Measurements from ENCODE around the gene MYT1. TPM values are rescaled to one million over a fixed set of nuclear protein-coding genes. Genes with fewer than 3 reads are reported as not detected.

Gene MYT1
- total and polyA plus RNA-seq, 2 donors (not counting 1 experiment from before 2014, with no cell fraction given), result not detected

- Histone ChIP-seq H3K27me3 (ENCODE audit: control insufficient read depth, insufficient read depth, low read length) (peaks cover 18% of the 10 kb centered on the region), H3K9me3 (ENCODE audit: control insufficient read depth, insufficient read depth, low read depth, low read length) (no peaks in the 10 kb centered on the region), H3K79me2 (ENCODE audit: control insufficient read depth, insufficient read depth, low read length) (no peaks in the 10 kb centered on the region), H3K27ac (ENCODE audit: insufficient read depth, low read length) (no peak overlapping the region), H3K4me1 (ENCODE audit: control insufficient read depth, extremely low read depth, insufficient read depth, low read length) (no peaks in the 10 kb centered on the region), H4K20me1 (ENCODE audit: control insufficient read depth, extremely low read depth, insufficient read depth, low read length) (no peaks in the 10 kb centered on the region), H2AFZ (ENCODE audit: low read length) (no peak overlapping the region), H3K36me3 (ENCODE audit: control insufficient read depth, insufficient read depth, low read length) (no peaks in the 10 kb centered on the region), H3K4me3 (replicated peaks in 1 of 4; ENCODE audit: control extremely low read depth in 1 of 4, insufficient read depth in 1 of 4, low read depth in 3 of 4, low read length in 4 of 4) (no peak overlapping the region), H3K9ac (ENCODE audit: insufficient read depth, low read length) (no peak overlapping the region), H3K4me2 (ENCODE audit: extremely low read depth, insufficient read depth, low read length) (no peak overlapping the region)
- no peak for DNase-seq (ENCODE audit: low read depth in 2 of 2)
- TF ChIP-seq, protein P1, sequence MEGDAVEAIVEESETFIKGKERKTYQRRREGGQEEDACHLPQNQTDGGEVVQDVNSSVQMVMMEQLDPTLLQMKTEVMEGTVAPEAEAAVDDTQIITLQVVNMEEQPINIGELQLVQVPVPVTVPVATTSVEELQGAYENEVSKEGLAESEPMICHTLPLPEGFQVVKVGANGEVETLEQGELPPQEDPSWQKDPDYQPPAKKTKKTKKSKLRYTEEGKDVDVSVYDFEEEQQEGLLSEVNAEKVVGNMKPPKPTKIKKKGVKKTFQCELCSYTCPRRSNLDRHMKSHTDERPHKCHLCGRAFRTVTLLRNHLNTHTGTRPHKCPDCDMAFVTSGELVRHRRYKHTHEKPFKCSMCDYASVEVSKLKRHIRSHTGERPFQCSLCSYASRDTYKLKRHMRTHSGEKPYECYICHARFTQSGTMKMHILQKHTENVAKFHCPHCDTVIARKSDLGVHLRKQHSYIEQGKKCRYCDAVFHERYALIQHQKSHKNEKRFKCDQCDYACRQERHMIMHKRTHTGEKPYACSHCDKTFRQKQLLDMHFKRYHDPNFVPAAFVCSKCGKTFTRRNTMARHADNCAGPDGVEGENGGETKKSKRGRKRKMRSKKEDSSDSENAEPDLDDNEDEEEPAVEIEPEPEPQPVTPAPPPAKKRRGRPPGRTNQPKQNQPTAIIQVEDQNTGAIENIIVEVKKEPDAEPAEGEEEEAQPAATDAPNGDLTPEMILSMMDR (conservative IDR thresholded peaks at IDR 0.05 in 1 of 2, IDR thresholded peaks at IDR 0.05 in 1 of 2; ENCODE audit: low read depth in 1 of 2, low read length in 2 of 2), result no peak
- TF ChIP-seq EZH2 (IDR thresholded peaks at IDR 0.05; ENCODE audit: low read length, missing control alignments), result no peak
These were observed 84.0 kb downstream of the MYT1 start for GRCh38 chr20:64247970-64248841.

GRCh38 chr20:64250027-64250426 lies 85.8 kb downstream of the MYT1 start:
- no peaks in the 10 kb centered on the region for H4K20me1 ChIP-seq (ENCODE audit: control insufficient read depth, extremely low read depth, insufficient read depth, low read length)
- no peaks in the 10 kb centered on the region for H3K36me3 ChIP-seq (ENCODE audit: control insufficient read depth, insufficient read depth, low read length)
- no peak overlapping the region for H3K9ac ChIP-seq (ENCODE audit: insufficient read depth, low read length)
- no peak for TF ChIP-seq EZH2 (IDR thresholded peaks at IDR 0.05; ENCODE audit: low read length, missing control alignments)
- TF ChIP-seq, protein P1 (conservative IDR thresholded peaks at IDR 0.05 in 1 of 2, IDR thresholded peaks at IDR 0.05 in 1 of 2; ENCODE audit: low read depth in 1 of 2, low read length in 2 of 2), result no peak
- no peak overlapping the region for H3K27ac ChIP-seq (ENCODE audit: insufficient read depth, low read length)
- no peak overlapping the region for H3K4me2 ChIP-seq (ENCODE audit: extremely low read depth, insufficient read depth, low read length)
- no peak overlapping the region for H2AFZ ChIP-seq (ENCODE audit: low read length)
- no peak overlapping the region for H3K4me3 ChIP-seq (replicated peaks in 1 of 4; ENCODE audit: control extremely low read depth in 1 of 4, insufficient read depth in 1 of 4, low read depth in 3 of 4, low read length in 4 of 4)
- no peaks in the 10 kb centered on the region for H3K9me3 ChIP-seq (ENCODE audit: control insufficient read depth, insufficient read depth, low read depth, low read length)
- no peak for DNase-seq (ENCODE audit: low read depth in 2 of 2)
- H3K79me2 ChIP-seq (ENCODE audit: control insufficient read depth, insufficient read depth, low read length), result no peaks in the 10 kb centered on the region
- peaks cover 15% of the 10 kb centered on the region for H3K27me3 ChIP-seq (ENCODE audit: control insufficient read depth, insufficient read depth, low read length)
- H3K4me1 ChIP-seq (ENCODE audit: control insufficient read depth, extremely low read depth, insufficient read depth, low read length), result no peaks in the 10 kb centered on the region

DNA sequence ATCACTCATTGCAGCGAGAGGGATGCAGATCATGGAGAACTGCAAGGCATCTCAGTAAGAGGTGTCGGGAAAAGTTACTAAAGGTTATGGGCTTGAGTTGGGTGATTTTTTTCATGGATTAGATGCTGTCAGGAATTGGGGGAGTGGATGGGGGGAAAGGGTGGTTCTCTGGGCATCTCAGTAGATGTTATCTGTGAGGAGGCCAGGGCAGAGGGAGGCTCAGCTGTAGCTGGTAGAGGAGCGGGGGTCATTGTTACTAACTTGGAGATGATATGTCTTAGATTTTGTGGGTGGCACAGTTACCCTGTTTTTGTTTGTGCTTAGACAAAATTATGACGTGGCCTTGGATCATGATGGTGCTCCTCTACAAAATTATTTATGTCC lies 88.7 kb downstream of the MYT1 start:
- DNase-seq (ENCODE audit: low read depth in 2 of 2), result no peak
- Histone ChIP-seq H3K36me3 (ENCODE audit: control insufficient read depth, insufficient read depth, low read length) (no peaks in the 10 kb centered on the region), H2AFZ (ENCODE audit: low read length) (no peak overlapping the region), H3K9ac (ENCODE audit: insufficient read depth, low read length) (no peak overlapping the region), H3K27ac (ENCODE audit: insufficient read depth, low read length) (no peak overlapping the region), H3K27me3 (ENCODE audit: control insufficient read depth, insufficient read depth, low read length) (peaks cover 12% of the 10 kb centered on the region), H3K4me2 (ENCODE audit: extremely low read depth, insufficient read depth, low read length) (no peak overlapping the region), H3K4me3 (replicated peaks in 1 of 4; ENCODE audit: control extremely low read depth in 1 of 4, insufficient read depth in 1 of 4, low read depth in 3 of 4, low read length in 4 of 4) (no peak overlapping the region), H4K20me1 (ENCODE audit: control insufficient read depth, extremely low read depth, insufficient read depth, low read length) (no peaks in the 10 kb centered on the region), H3K9me3 (ENCODE audit: control insufficient read depth, insufficient read depth, low read depth, low read length) (no peaks in the 10 kb centered on the region), H3K4me1 (ENCODE audit: control insufficient read depth, extremely low read depth, insufficient read depth, low read length) (peaks cover 4% of the 10 kb centered on the region), H3K79me2 (ENCODE audit: control insufficient read depth, insufficient read depth, low read length) (peaks cover 7% of the 10 kb centered on the region)
- no peak for TF ChIP-seq EZH2 (IDR thresholded peaks at IDR 0.05; ENCODE audit: low read length, missing control alignments)
- TF ChIP-seq, protein P1 (conservative IDR thresholded peaks at IDR 0.05 in 1 of 2, IDR thresholded peaks at IDR 0.05 in 1 of 2; ENCODE audit: low read depth in 1 of 2, low read length in 2 of 2), result no peak
